Raji (cell line): ENCODE results near the gene GHDC.
A peak's percentile ranks its signal among the peaks of the same experiment; 100 is the strongest.

Experiments used
- POLR2A ChIP-seq: IDR thresholded peaks from 2 replicates; pipeline ENCODE4 v1.6.1; 2011; ENCODE audit warnings: low read depth, low read length, control low read depth; ENCODE audit not compliant: insufficient read depth

The GHDC gene

GRCh38 chr17:42193969-42194899, at the start of gene GHDC:
Gene GHDC, minus strand, starts transcription at chr17:42194494. Its CDS starts 913 bp downstream, at chr17:42193581.
- peak; percentile 85 for TF ChIP-seq POLR2A

- no peak for TF ChIP-seq POLR2A
These were observed 49.2 kb upstream of the GHDC start for GRCh38 chr17:42243493-42243982.

GRCh38 chr17:42241871-42242270, 47.6 kb upstream of the GHDC start:
- TF ChIP-seq POLR2A: no peak

GRCh38 chr17:42240201-42240600, 45.9 kb upstream of the GHDC start:
- TF ChIP-seq POLR2A: no peak

- no peak for TF ChIP-seq POLR2A
These were observed 42.5 kb upstream of the GHDC start for GRCh38 chr17:42236760-42237159.

GRCh38 chr17:42233994-42234393, 39.7 kb upstream of the GHDC start:
- no peak for TF ChIP-seq POLR2A

- TF ChIP-seq POLR2A: no peak
These were observed 38.9 kb upstream of the GHDC start for GRCh38 chr17:42233156-42233555.

GRCh38 chr17:42230225-42230624, 35.9 kb upstream of the GHDC start:
- TF ChIP-seq POLR2A: no peak

- no peak for TF ChIP-seq POLR2A
These were observed 33.8 kb upstream of the GHDC start for GRCh38 chr17:42227849-42228700.

GRCh38 chr17:42225646-42226045, 31.4 kb upstream of the GHDC start:
- no peak for TF ChIP-seq POLR2A

- TF ChIP-seq POLR2A: no peak
These were observed 30.4 kb upstream of the GHDC start for GRCh38 chr17:42224651-42225050.

- TF ChIP-seq POLR2A: no peak
These were observed 27.8 kb upstream of the GHDC start for GRCh38 chr17:42221886-42222745.

GRCh38 chr17:42214156-42214555, 19.9 kb upstream of the GHDC start:
- no peak for TF ChIP-seq POLR2A

GRCh38 chr17:42212382-42212781, 18.1 kb upstream of the GHDC start:
- no peak for TF ChIP-seq POLR2A

GRCh38 chr17:42210046-42210445, 15.8 kb upstream of the GHDC start:
- TF ChIP-seq POLR2A: no peak
